ENCODE data around the gene TGFBI. TPM values are rescaled to one million over a fixed set of nuclear protein-coding genes. Genes with fewer than 3 reads are reported as not detected.
A peak's percentile ranks its signal among the peaks of the same experiment; 100 is the strongest.

Gene TGFBI
- total RNA-seq: not detected

DNA sequence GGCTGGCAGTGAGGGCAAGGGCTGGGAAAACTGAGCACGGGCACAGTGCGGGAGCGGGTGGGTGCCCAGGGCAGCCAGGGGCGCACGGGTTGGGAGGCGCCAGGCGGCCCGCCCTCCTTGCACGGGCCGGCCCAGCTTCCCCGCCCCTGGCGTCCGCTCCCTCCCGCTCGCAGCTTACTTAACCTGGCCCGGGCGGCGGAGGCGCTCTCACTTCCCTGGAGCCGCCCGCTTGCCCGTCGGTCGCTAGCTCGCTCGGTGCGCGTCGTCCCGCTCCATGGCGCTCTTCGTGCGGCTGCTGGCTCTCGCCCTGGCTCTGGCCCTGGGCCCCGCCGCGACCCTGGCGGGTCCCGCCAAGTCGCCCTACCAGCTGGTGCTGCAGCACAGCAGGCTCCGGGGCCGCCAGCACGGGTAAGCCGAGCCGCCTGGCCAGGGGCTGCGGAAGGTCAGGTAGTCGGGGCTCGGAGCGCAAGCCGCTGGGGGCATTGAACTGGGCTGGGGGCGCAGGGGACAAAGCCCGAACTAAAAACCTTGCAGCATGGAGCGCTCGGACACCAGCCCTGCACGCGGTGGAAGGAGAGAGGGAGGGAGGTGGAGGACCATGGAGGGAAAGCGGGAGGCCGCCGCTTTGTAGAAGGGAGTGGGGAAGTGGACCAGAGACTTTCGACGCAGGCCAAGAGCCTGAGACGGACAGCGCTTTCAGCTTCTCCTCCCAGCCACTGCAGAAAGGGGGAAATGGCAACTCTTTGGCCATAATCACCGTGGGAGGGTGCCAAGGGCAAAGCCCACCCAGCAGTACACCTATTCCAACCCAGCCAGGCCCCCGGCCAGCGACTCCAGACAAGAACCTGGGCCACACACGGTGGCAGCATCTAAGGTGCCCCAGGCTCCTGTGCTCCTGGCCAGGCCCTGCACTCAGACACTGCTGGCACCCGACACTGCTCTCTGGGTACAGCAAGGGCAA is at the start of gene TGFBI:
Gene TGFBI (plus strand): TSS at position 207 of the 961 bp plus-strand sequence. CDS start 68 bp downstream, at position 275.
- H3K4me3 Mint-ChIP-seq: no peak within 1 kb of the TSS
- no peaks in the 10 kb centered on the region for H3K36me3 Mint-ChIP-seq
- peaks cover 26% of the 10 kb centered on the region for H3K27me3 Mint-ChIP-seq
- peak; percentile 14 for DNase-seq
- H3K27ac Mint-ChIP-seq: no peak within 1 kb of the TSS
- H3K4me1 Mint-ChIP-seq: no peaks in the 10 kb centered on the region
- H3K9me3 Mint-ChIP-seq: no peaks in the 10 kb centered on the region

DNA sequence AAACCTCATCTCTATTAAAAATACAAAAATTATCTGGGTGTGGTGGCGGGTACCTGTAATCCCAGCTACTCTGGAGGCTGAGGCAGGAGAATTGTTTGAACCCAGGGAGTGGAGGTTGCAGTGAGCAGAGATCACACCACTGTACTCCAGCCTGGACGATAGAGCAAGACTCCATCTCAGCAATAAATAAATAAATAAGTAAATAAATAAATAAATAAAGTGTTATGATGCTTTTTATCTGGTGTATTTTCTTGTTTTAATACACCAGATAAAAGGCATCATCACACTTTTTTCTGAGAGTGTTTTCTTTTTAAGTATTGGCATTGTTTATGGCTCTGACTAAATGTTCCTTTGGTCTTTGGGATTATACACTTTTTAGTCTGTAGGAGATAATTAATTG is 49.8 kb upstream of the TGFBI start:
- no peak overlapping the region for H3K4me3 Mint-ChIP-seq
- H3K9me3 Mint-ChIP-seq: no peaks in the 10 kb centered on the region
- no peak overlapping the region for H3K27ac Mint-ChIP-seq
- H3K27me3 Mint-ChIP-seq: peaks cover 37% of the 10 kb centered on the region
- no peaks in the 10 kb centered on the region for H3K36me3 Mint-ChIP-seq
- DNase-seq: no peak
- no peaks in the 10 kb centered on the region for H3K4me1 Mint-ChIP-seq

DNA sequence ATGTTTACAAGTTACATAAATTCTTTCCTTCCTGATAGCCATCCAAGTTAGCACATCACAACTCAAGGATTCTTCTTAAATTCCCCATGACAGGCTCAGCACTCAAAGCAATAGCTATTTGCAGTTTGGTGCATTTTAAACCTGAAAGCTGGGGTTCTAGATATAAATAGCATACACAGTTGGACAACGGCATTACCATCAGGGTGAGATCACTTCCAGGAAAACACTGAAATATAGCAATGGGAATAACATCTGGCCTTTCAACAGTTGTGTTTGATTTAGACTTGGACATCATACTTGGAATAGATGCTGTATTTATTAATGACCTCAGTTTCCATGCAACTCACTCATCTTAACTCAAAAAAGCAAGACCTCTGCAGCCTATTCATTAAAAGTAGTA is 49.3 kb upstream of the TGFBI start:
- H3K4me3 Mint-ChIP-seq: no peak overlapping the region
- no peaks in the 10 kb centered on the region for H3K4me1 Mint-ChIP-seq
- H3K27ac Mint-ChIP-seq: no peak overlapping the region
- peaks cover 32% of the 10 kb centered on the region for H3K27me3 Mint-ChIP-seq
- DNase-seq: no peak
- H3K36me3 Mint-ChIP-seq: no peaks in the 10 kb centered on the region
- H3K9me3 Mint-ChIP-seq: no peaks in the 10 kb centered on the region

DNA sequence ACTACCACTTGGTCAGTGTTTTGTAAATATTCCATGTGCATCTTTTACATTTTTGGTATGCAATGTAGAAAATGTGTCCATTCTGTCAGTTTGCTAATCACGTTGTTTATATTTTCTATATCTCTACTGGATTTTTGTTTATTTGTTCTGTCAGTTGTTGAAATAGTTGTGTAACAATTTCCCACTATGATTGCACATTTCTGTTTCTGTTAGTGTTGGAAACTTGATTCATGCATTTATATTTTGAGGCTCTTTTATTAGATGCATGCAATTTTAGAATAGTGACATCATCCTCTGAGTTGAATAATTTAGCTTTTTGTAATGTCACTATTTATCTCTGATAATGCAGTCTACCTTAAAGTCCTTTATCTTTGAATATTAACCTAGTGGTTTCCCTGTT is 48.2 kb upstream of the TGFBI start:
- H3K27ac Mint-ChIP-seq: no peak overlapping the region
- peaks cover 23% of the 10 kb centered on the region for H3K27me3 Mint-ChIP-seq
- H3K36me3 Mint-ChIP-seq: no peaks in the 10 kb centered on the region
- no peaks in the 10 kb centered on the region for H3K9me3 Mint-ChIP-seq
- no peaks in the 10 kb centered on the region for H3K4me1 Mint-ChIP-seq
- H3K4me3 Mint-ChIP-seq: no peak overlapping the region
- no peak for DNase-seq

DNA sequence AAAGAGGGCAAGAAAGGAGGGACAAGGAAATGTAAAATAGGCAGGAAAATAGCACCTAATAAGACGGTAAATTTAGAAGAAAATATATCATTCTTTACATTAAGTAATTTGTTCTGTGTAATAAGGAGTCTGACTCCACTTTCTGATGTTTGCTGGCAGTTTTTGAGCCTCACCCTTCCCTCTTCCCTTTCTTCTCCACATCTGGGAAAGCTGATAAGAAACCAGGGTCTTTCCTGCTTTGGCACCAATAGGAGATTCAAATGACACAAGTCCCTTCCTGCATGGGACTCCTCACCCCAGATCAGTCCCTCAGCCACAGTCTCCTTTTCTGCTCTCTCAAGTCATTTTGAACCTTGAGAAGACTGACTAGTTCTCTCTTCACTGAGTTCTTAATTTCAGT is 42.8 kb upstream of the TGFBI start:
- Mint-ChIP-seq H3K27ac (no peak overlapping the region), H3K9me3 (no peaks in the 10 kb centered on the region), H3K36me3 (no peaks in the 10 kb centered on the region), H3K27me3 (peaks cover 20% of the 10 kb centered on the region), H3K4me3 (no peak overlapping the region), H3K4me1 (no peaks in the 10 kb centered on the region)
- no peak for DNase-seq

DNA sequence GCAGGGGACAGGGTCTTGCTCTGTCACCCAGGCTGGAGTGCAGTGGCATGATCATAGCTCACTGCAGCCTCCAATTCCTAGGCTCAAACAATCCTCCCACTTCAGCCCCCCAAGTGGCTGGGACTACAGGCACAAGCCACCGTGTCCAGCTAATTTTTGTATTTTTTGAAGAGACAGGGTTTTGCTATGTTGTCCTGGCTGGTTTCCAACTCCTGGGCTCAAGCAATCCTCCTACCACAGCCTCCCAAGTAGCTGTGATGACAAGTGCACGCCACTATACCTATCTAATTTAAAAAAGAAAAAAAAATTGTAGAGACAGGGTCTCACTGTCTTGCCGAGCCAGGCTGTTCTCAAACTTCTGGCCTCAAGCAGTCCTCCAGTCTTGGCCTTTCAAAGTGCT is 42.4 kb upstream of the TGFBI start:
- Mint-ChIP-seq H3K36me3 (no peaks in the 10 kb centered on the region), H3K27me3 (peaks cover 20% of the 10 kb centered on the region), H3K4me1 (no peaks in the 10 kb centered on the region), H3K4me3 (no peak overlapping the region), H3K9me3 (no peaks in the 10 kb centered on the region), H3K27ac (no peak overlapping the region)
- no peak for DNase-seq

DNA sequence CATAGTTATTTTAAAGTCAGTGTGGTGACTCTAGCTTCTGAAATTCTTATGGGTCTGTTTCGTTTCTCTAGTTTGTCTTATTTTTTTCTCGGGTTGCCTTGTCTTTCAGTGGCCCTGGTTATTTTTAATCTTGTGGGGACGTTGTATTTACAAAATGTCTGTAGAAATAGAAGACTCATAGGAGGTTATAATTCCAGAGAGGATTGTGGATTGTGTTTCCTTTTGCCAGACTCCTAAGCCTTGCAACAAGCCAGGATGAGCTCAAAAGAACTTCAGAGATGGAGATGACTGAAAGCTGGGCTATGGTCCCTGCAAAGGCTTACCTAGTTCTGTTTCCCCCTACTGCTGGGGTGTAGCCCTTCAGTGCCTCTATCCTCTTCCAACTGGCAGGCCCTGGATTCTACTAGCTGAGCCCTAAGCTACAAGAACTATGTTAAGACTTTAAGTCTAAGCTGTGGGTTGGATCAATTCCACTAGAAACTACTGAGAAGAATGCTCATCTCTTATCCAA is 41.8 kb upstream of the TGFBI start:
- no peak for DNase-seq
- no peak overlapping the region for H3K4me3 Mint-ChIP-seq
- no peak overlapping the region for H3K27ac Mint-ChIP-seq
- H3K27me3 Mint-ChIP-seq: peaks cover 21% of the 10 kb centered on the region
- no peaks in the 10 kb centered on the region for H3K9me3 Mint-ChIP-seq
- no peaks in the 10 kb centered on the region for H3K4me1 Mint-ChIP-seq
- no peaks in the 10 kb centered on the region for H3K36me3 Mint-ChIP-seq

DNA sequence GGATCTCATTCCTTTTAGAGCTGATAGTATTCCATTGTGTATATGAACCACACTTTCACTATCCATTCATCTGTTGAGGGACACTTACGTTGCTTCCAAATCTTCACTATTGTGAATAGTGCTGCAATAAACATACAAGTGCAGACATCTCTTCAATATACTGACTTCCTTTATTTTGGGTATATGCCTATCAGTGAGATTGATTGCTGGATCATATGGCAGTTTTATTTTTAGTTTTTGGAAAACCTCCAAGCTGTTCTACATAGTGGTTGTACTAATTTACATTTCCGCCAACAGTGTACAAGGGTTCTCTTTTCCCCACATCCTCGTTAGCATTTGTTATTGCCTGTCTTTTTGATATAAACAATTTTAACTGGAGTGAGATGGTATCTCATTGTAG is 40.2 kb upstream of the TGFBI start:
- no peak for DNase-seq
- H3K36me3 Mint-ChIP-seq: no peaks in the 10 kb centered on the region
- no peak overlapping the region for H3K27ac Mint-ChIP-seq
- no peaks in the 10 kb centered on the region for H3K4me1 Mint-ChIP-seq
- H3K27me3 Mint-ChIP-seq: peaks cover 23% of the 10 kb centered on the region
- no peak overlapping the region for H3K4me3 Mint-ChIP-seq
- H3K9me3 Mint-ChIP-seq: no peaks in the 10 kb centered on the region

DNA sequence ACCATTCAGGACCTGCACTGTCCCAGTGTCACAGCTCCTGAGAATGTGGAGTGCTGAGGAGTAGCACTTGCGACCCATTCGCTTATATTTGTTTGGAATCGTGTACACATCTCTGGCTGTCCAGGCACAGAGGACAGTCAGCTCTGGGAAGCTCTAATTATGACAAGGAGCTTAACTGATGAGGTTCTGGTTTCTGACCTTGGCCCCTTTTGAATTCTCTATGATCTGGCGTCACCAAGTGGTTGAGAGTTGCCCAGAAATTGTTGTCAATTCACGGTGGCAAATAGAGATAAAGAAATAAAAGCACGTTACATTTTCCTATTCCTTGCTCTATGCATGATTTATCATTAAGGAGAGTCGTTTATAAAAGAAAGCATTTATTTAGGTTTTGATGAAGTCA is 39.1 kb upstream of the TGFBI start:
- Mint-ChIP-seq H3K27ac (no peak overlapping the region), H3K4me3 (no peak overlapping the region)

DNA sequence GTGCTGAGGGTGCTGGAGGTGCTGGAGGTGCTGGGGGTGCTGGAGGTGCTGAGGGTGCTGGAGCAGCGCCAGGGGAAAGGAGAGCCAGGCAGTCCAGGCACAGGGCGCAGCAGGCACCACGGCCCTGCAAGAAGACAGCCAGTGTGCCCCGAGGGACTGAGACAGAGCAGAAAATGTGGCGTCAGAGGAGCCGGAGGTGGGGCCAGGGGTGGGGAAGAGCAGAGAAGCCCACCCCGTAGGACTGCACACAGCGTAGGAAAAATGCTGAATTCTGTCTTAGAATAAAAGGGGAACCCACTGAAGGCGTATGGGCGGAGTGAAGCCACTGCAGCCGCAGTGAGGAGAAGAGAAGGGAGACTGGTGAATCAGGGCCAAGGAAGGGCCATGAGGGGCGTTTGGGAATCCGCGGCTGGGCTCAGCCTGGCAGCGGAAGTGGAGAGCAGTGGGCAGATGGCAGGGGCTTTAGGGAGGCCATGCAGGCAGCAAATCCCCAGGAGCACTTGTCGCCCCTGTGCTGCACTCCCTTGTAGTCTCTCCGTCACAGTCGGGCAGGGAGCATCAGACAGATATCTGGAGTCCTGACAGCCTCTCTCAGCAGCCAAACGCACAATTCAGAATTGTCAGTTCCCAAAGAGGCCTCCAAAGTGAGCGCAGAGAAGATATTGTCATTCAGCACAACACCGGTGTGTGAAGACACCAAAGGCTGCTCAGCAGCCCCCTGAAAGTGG is 38.1 kb upstream of the TGFBI start:
- Mint-ChIP-seq H3K27me3 (peaks cover 23% of the 10 kb centered on the region), H3K9me3 (no peaks in the 10 kb centered on the region), H3K4me1 (no peaks in the 10 kb centered on the region), H3K27ac (no peak overlapping the region), H3K4me3 (no peak overlapping the region), H3K36me3 (no peaks in the 10 kb centered on the region)
- DNase-seq: no peak

More for the DNA sequence above, 39.1 kb upstream of the TGFBI start:
- no peaks in the 10 kb centered on the region for H3K36me3 Mint-ChIP-seq
- H3K27me3 Mint-ChIP-seq: peaks cover 23% of the 10 kb centered on the region
- no peaks in the 10 kb centered on the region for H3K4me1 Mint-ChIP-seq
- no peak for DNase-seq
- H3K9me3 Mint-ChIP-seq: no peaks in the 10 kb centered on the region

DNA sequence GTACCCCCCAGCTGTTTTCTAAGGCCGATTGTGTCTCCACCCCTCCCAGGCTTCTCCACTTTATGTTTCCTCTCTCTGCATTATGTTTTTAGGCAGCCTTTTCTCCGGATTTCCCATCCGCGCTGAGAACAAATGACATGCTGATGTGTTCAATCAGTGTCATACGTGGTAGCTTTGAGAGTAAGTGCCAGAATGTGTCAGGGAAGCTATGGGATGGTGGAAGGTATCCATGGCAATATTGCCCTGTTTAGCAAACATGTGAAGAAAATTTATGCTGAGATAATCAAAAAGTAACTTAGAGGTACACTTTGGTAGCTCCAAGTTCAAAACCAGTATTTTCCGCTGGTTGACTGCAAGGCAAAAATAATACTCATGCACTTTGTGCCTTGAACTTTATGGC is 37.4 kb upstream of the TGFBI start:
- no peak for DNase-seq
- H3K4me1 Mint-ChIP-seq: no peaks in the 10 kb centered on the region
- no peaks in the 10 kb centered on the region for H3K36me3 Mint-ChIP-seq
- H3K4me3 Mint-ChIP-seq: no peak overlapping the region
- H3K9me3 Mint-ChIP-seq: no peaks in the 10 kb centered on the region
- no peak overlapping the region for H3K27ac Mint-ChIP-seq
- peaks cover 26% of the 10 kb centered on the region for H3K27me3 Mint-ChIP-seq

DNA sequence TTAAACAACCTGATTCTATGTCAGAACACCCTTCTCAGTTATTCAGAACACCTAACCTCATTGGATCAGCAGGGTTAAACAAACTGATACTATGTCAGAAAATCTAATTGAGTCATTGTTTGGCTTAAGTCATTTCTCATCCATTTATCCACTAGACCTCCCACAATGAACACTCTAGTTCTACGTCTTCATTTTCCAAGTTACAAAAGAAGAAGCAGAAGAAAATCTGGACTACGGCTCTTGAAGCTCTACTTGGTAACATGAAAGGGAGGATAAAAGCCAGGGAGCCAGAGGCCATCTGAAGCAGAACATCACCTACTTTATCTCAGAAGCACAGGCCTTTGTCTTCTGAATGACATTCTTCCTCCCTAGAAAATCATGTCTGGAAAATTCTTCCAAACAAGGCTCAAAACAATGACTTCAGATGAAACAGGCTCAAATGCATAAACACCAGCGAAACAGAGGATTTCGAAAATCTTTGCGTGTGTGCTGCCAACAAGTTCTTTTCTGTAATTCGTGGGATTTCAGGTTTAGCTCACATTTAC is 35.4 kb upstream of the TGFBI start:
- no peak overlapping the region for H3K4me3 Mint-ChIP-seq
- no peak overlapping the region for H3K27ac Mint-ChIP-seq

DNA sequence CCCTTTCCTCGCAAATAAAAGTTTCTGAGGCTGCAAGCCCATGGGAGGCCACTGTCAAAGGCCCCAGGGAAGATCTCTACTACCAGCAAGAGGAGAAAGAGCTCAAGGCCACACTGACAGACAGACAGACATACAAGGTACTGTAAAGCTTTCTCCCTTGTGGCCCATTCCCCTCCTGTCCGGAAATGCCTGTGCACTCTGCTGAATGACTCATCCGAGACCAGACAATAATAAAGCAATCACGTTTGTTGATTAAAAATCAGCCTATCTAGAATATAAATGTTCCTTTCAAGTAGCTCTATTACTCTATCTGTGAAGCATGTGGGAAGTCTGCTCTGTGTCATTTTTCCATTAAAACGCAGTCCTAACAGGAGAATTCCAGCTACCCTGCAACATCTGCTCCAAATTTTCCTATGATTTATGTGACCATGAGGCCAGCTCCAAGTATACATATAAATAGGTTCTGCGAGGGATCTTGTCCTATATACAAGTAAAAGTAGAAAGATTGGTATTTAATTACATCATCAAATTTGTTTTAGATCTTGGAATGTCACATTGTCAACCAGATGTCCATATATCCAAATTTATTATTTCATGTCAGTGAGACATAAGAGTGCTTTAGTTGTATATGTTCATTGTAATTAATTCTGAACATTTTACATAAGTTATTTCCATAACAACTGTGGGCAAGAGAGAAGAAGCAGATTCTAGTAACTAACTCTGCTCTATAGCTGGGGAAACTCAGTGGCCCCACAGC is 34.7 kb upstream of the TGFBI start:
- H3K36me3 Mint-ChIP-seq: no peaks in the 10 kb centered on the region
- no peaks in the 10 kb centered on the region for H3K4me1 Mint-ChIP-seq
- H3K27me3 Mint-ChIP-seq: peaks cover 18% of the 10 kb centered on the region
- H3K27ac Mint-ChIP-seq: no peak overlapping the region
- DNase-seq: no peak
- no peaks in the 10 kb centered on the region for H3K9me3 Mint-ChIP-seq
- no peak overlapping the region for H3K4me3 Mint-ChIP-seq

More for the DNA sequence above, 35.4 kb upstream of the TGFBI start:
- Mint-ChIP-seq H3K27me3 (peaks cover 24% of the 10 kb centered on the region), H3K4me1 (no peaks in the 10 kb centered on the region), H3K36me3 (no peaks in the 10 kb centered on the region), H3K9me3 (no peaks in the 10 kb centered on the region)
- no peak for DNase-seq

DNA sequence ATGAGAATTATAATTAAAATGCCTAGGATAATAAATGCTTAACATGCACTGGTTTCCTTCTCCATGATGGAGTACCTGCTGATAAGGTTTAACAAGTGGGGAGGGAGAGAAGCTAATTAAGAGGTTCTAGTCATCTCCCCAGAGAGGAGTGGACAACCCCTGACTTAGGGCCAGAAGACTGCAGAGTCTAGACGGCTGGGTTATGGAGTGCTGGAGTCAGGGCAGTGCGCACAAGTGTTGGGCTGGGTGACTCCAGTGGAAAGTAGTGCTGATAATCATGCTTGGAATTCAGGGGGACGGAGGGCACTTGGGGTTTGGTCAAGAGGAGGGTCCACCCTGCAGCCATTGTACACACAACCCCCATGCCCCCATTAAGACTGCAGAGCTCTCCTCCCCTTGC is 32.8 kb upstream of the TGFBI start:
- Mint-ChIP-seq H3K36me3 (no peaks in the 10 kb centered on the region), H3K27ac (no peak overlapping the region), H3K4me1 (no peaks in the 10 kb centered on the region), H3K9me3 (no peaks in the 10 kb centered on the region), H3K4me3 (no peak overlapping the region), H3K27me3 (peaks cover 10% of the 10 kb centered on the region)
- DNase-seq: no peak

DNA sequence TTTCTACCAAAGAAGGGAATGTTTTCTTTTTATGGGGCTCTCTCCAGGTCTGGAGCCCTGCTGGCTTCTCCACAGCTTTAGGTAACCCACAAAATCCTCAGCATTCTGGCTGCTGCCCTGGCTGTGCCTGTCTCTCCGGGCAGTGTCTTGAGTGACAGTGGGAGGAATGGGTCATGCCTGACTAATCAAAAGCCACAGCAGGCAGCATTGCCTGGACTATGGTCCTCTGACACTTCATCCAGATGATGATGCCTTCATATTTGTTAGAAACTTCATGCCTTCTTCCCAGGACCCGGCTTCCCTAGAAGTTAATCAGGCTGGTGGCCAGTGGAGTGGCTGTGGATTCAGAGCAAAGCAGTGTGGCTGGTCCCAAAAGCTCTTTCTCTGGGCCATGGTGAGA is 32.2 kb upstream of the TGFBI start:
- Mint-ChIP-seq H3K36me3 (no peaks in the 10 kb centered on the region), H3K4me1 (no peaks in the 10 kb centered on the region), H3K27ac (no peak overlapping the region), H3K9me3 (no peaks in the 10 kb centered on the region), H3K4me3 (no peak overlapping the region), H3K27me3 (peaks cover 10% of the 10 kb centered on the region)
- no peak for DNase-seq
